OCI-LY1 (cell line): ENCODE measurements around the gene SNX27.

ENCODE experiments used
- EZH2 ChIP-seq: fragments of 200-600 bp; sonication (generic), shearing (Covaris generic); IDR thresholded peaks from 2 replicates; pipeline ENCODE4 v1.8.0; 2017; ENCODE audit warnings: borderline replicate concordance, mixed run types, mild to moderate bottlenecking, antibody characterized with exemption, low read length, moderate library complexity, mixed read lengths
- TF ChIP-seq, protein P1 (sequence below): fragments of 200-600 bp; sonication (generic), shearing (Covaris generic); IDR thresholded peaks from 2 replicates; pipeline ENCODE4 v1.5.1; 2017; ENCODE audit warnings: mild to moderate bottlenecking, antibody characterized with exemption, low read length, moderate library complexity, mixed read lengths

DNA sequence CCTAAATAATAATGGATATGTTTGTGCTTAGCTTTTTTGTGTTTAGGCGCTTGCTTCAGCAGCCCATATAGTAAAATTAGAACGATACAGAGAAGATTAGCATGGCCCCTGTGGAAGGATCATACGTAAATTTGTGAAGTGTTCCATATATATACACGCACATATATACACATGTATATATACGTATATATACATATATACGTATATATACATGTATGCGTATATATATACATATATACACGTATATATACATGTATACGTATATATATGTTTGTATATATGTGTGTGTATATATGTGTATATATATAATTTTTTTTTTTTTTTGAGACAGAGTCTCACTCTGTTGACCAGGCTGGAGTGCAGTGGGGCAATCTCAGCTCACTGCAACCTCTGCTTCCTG, 17.4 kb downstream of the SNX27 start:
- TF ChIP-seq, protein P1, sequence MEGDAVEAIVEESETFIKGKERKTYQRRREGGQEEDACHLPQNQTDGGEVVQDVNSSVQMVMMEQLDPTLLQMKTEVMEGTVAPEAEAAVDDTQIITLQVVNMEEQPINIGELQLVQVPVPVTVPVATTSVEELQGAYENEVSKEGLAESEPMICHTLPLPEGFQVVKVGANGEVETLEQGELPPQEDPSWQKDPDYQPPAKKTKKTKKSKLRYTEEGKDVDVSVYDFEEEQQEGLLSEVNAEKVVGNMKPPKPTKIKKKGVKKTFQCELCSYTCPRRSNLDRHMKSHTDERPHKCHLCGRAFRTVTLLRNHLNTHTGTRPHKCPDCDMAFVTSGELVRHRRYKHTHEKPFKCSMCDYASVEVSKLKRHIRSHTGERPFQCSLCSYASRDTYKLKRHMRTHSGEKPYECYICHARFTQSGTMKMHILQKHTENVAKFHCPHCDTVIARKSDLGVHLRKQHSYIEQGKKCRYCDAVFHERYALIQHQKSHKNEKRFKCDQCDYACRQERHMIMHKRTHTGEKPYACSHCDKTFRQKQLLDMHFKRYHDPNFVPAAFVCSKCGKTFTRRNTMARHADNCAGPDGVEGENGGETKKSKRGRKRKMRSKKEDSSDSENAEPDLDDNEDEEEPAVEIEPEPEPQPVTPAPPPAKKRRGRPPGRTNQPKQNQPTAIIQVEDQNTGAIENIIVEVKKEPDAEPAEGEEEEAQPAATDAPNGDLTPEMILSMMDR: no peak
- TF ChIP-seq EZH2: no peak
